HT-29 (cell line): ENCODE results near the gene ACOT11. TPM values are rescaled to one million over a fixed set of nuclear protein-coding genes. Genes with fewer than 3 reads are reported as not detected.

Experiments used
- DNase-seq: peaks from one replicate; pipeline ENCODE4 v3.0.0-alpha.2; 2015; ENCODE audit warnings: low spot score
- total RNA-seq: library from RNA; depleted of rRNA; stranded (reverse); fragments of >200 nt; shearing (Covaris generic); gene quantifications from 2 replicates; pipeline ENCODE4 v1.2.3, GENCODE V29; 2014

The ACOT11 gene
- total RNA-seq, 1 experiment from 2014 or later = 24.4 TPM

DNA sequence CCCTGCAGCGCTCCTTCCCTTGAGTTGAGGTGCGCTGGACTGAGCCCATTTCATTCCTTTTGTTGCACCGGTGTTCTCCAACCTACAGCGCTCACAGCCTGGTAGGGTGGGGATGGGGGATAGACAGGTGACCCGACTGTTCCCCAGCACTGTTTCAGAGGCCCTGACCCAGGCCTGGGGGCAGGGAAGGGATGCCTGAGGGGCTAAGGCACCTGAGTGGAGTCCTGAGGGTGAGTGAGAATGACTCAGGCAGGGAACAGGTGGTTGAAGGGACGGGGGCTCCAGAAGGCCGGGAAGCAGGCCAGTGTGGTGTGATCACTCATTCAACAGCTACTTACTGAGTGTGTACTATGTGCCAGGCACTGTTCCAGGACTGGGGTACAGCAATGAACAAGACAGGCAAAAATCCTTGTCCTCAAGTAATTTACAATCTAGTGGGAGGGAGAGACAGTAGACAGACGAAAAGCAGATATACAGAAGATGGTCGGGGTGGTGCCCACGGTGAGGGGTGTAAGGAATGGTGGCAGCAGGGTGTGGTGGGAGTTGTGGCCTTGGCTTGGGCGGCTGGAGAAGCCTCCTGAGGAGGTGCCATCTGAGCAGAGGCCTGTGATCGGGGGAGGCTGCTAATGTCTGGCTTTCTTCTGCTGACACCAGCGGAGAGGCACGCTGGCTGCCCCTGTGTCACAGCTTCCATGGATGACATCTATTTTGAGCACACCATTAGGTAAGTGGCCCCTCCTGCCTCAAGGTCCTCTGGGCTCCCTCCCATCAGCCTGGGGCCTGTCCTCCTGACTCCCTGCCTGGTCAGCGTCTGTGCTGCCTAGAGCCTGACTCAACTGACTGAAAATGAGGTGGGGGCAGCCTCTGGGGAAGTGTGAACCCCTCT is 37.4 kb downstream of the ACOT11 start:
- no peak for DNase-seq

- DNase-seq = no peak
Measured at GRCh38 chr1:54588377-54588776, 40.3 kb downstream of the ACOT11 start.

DNA sequence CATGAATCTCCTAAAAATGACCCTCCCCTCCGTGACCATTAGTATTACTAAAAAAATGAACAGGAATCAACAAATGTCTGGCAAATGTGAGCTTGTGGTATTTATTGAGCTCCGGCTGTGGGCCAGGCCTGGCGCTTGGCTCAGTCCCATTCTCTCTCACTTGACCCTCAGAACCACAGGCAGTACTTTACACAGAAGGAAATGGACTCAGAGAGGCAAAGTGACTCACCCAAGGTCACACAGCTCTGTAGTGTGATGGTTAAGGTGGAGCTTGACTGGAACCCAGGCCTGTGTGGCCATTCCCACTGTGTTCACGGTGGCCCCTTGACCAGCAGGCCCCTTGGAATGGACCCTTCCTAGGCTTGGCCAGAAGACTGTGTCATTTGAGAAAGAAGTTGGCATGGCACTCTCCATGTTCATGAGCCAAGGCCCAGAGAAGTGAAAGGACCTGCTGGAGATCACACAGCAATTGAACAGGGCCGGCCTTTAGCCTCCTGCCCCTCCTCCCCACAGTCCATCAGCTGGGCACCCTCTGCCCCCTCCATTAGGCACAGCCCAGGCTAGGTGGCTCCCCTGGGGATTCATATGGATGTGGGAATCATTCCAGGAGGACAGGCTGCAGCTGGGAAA is 43.2 kb downstream of the ACOT11 start:
- DNase-seq = no peak

DNA sequence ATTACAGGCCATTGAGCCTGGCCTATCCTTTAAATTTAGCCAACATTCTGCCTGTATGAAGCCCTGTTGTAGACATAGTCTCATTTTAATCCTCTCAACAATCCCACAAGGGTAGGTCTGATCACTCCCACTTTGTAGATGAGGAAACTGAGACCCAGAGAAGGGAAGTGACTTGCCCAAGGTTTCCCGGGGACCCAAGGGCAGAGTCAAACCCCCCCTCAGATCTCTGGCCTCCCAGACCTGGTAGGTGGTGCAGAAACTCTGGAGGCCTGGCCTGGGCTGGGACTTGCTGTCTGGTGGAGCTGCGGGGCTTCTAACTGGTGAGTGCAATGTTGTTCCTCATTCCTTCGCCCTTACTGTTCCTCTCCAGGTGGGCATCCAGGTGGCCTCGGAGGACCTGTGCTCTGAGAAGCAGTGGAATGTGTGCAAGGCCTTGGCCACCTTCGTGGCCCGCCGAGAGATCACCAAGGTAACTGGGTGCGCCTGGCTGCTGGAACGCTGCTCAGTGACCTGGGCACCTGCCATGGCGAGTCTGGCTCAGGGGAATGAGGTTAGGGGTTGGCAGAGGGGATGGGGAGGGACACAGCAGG is 45.6 kb downstream of the ACOT11 start:
- DNase-seq = no peak

DNA sequence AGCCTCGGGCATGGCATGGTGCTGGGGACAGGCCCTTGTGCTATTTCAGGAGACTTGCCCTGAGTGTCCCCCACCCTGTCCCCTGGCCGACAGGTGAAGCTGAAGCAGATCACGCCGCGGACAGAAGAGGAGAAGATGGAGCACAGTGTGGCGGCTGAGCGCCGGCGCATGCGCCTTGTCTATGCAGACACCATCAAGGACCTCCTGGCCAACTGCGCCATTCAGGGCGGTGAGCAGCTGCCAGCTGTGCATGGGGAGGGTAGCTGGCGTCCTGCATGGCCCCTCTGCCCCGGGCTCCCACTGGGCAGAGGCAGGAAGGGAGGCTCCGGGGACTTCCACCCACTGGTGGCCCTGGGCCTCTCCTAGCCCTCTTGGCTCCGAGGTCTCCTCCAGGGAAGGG is 46.4 kb downstream of the ACOT11 start:
- DNase-seq = no peak

- no peak for DNase-seq
Measured at GRCh38 chr1:54595956-54596498, 48.0 kb downstream of the ACOT11 start.

- DNase-seq = no peak
Measured at GRCh38 chr1:54596756-54597155, 48.7 kb downstream of the ACOT11 start.

- no peak for DNase-seq
Measured at GRCh38 chr1:54597455-54598030, 49.5 kb downstream of the ACOT11 start.

- DNase-seq = no peak
Measured at GRCh38 chr1:54599211-54599823, 51.3 kb downstream of the ACOT11 start.

DNA sequence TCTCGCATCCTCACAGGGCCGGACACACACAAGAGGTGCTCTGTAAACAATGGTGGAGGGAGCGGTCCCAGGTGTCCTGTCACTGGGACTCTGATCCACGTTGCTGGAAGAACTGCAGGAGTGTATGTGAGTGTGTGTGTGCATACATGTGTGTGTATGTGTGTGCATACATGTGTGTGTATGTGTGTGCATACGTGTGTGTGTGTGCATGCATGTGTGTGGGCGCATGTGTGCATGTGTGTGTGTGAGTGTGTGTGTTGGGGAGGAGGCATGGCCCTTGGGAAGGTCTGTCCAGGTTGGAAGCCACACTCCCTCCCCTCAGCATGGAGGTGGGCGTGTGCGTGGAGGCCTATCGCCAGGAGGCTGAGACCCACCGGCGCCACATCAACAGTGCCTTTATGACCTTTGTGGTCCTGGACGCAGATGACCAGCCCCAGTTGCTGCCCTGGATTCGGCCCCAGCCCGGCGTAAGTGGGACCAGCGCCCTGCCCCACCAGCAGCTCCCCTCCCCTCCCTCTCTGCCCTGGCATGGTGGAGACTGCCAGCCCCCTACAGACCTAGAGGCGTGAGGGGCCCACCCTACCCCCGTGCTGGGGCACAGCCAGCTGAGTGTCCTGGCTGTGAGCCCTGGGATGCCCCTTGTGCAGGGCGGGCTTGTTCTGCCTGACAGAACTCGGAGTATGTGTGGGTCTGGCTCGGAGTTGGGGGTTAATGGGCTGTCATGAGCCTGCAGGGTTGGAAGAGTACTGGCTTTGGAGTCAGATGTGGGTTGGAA is 53.1 kb downstream of the ACOT11 start:
- no peak for DNase-seq

DNA sequence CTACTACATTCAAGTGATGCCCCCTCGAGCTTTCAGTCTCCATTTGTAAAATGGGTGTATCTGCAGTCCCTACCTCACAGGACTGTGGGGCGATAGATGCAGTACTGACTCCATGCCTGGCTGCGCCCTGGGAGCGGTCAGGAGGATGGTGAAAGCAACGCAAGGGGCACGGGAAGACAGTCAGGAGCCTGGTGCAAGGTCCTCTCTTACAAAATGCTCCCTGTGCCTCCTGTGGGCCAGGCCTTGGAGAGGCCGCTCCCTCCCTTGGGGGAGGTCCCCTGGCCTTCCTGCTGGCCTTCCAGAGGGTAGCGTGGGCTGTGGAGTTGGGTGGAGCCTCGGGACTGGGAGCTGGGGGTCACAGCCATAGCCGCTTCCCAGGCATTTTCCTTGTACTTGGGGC is 53.7 kb downstream of the ACOT11 start:
- no peak for DNase-seq

GRCh38 chr1:54602554-54602953 is 54.5 kb downstream of the ACOT11 start:
- DNase-seq = no peak

DNA sequence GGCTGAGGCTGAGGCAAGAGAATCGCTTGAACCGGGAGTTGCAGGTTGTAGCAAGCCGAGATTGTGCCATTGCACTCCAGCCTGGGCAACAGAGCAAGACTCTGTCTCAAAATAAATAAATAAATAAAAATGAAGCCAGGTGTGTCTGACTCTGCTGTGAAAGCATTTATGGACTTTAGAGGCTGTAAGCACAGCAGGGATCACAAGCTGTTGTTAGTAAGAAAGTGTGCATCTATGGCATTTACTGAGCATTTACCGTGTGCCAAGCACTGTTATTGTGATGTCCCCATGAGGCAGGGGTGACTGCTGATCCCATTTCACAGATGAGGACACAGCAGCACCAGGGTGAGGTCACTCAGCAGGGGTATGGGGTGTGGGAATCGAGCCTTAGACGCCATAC is 55.2 kb downstream of the ACOT11 start:
- DNase-seq = no peak

GRCh38 chr1:54604051-54604450 is 56.0 kb downstream of the ACOT11 start:
- no peak for DNase-seq

DNA sequence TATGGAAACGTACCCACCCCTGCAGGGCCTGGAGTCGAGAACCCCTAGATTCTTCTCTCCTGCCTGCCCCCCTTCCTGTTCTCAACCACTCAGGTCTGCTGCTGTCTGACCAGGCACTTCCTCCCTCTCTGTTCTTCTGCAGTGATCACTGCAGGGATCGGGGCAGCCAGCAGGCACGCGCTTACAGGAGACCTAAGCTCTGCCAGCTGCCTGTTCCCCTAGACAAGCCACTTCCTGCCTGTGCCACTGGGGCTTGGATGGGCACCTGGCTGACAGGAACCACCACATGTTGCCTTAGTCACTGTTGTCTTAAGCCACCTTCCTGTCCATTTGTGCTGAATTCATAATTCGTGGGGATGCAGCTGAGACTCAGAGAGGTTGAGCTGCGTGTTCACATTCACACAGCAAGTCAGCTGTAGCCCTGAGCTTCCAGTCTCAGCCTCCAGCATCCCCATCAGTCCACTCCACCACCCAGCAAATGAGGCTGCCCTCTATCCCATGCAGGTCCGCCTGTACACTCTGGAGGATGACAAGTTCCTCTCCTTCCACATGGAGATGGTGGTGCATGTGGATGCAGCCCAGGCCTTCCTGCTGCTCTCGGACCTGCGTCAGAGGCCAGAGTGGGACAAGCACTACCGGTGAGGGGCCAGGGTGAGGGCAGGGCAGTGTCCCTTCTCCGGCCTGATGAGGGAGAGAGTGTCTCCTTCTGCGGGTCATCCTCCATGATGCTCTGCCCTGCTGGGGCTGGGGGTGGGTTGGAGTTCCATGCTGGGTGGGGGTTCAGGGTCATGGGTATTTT is 56.7 kb downstream of the ACOT11 start:
- DNase-seq = no peak

DNA sequence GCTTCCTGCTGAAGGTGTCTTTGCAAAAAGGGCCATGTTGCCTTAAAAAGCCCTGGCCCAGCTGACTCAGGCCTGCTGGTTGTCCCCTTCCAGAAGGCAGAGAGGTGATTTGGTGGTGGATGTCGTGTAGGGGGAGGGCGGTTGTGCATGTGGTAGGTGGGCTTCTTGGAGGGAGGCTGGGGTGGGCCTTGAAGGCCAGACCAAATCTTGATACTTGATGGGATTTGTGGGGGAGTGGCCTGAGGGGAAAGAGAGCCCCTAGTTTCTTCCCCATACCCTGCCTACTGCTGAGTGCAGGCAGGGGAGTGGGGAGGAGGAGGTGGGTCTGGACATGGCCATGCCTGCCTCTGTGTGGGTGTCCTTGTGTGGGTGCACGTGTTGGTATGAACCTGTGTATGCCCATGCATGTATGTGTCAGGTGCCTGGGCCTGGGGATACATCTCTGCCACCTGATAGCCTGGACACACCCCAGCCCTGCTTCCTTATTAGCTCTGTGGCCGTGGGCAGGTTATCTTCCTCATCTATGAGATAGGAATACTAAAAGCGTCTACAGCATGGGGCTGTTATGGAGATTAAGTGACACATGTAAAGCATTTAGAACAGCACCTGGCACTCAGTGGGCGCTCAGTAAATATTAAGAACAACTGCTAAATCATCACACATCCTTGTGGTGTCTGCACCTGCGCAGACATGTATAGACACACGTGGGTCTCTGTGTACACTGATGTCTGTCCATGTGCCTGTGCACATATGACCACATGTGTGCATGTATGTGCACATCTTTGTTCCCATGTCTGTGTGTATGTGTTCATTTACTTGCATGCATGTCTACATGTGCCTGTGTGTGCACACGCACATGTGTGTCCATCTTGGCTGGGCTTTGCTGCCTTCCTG is 58.3 kb downstream of the ACOT11 start:
- no peak for DNase-seq

DNA sequence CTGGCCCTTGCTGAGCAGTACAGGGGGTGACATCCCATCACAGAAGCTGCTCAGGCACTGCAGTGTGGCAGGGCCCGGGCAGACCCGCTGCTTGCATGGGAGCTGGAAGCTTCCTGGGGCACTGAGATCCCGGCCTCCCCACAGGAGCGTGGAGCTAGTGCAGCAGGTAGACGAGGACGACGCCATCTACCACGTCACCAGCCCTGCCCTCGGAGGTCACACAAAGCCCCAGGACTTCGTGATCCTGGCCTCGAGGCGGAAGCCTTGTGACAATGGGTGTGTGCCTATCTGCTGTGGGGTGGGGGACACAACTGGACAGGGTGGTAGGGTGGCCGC is 58.9 kb downstream of the ACOT11 start:
- DNase-seq = no peak

GRCh38 chr1:54607821-54608565 is 60.0 kb downstream of the ACOT11 start:
- no peak for DNase-seq
